Lower leg skin (tissue), 4 donors: ENCODE results near the gene HEATR9. TPM values are rescaled to one million over a fixed set of nuclear protein-coding genes. Genes with fewer than 3 reads are reported as not detected.

Experiments used
- DNase-seq, 2 donors: peaks; one replicate each; pipeline ENCODE4 v3.0.0-alpha.2; 2019; ENCODE audit warnings: low spot score in 2 of 2
- H3K4me3 ChIP-seq: fragments of 200-600 bp; sonication (generic); 2 replicates; pipeline ENCODE4 v1.5.1; 2017; ENCODE audit warnings: mild to moderate bottlenecking, low read depth; ENCODE audit not compliant: poor library complexity, severe bottlenecking
- CTCF ChIP-seq, 3 donors: fragments of 450-650 bp; IDR thresholded peaks; one replicate each; pipeline ENCODE4 v1.5.1; 2016; ENCODE audit warnings: antibody characterized with exemption in 3 of 3, mild to moderate bottlenecking in 3 of 3, moderate library complexity in 2 of 3
- POLR2A ChIP-seq, 2 donors: fragments of 450-650 bp; IDR thresholded peaks; one replicate each; pipeline ENCODE4 v1.6.1; 2016 to 2017; ENCODE audit warnings: antibody characterized with exemption in 2 of 2, mild to moderate bottlenecking in 1 of 2, moderate library complexity in 1 of 2
- WGBS, 2 donors: methylation state at CpG; one replicate each; pipeline ENCODE4 v1.1.5; 2018; 5-methylcytosine and 5-hydroxymethylcytosine counted together
- intact Hi-C: fragments of 100-400 bp; cut with DNase I; formaldehyde crosslinking; loops from one replicate; pipeline ENCODE4 v1.15.0; 2023; ENCODE audit warnings: low total_unique reads
- total RNA-seq, 4 donors: library from RNA; depleted of rRNA; stranded (reverse); fragments of >200 nt; gene quantifications; one replicate each; pipeline ENCODE4 v1.1.0, GENCODE V29; 2016

HEATR9 gene
- total RNA-seq, 4 donors from 2014 or later, result not detected

- no peak overlapping the region for H3K4me3 ChIP-seq
- 75 to 77% methylated on average over 3 of the region's 3 CpGs for WGBS, 2 donors
- TF ChIP-seq POLR2A (IDR thresholded peaks at IDR 0.05), result no peak
- no peak for DNase-seq
- intact Hi-C loops, result no loop called here
Observed at GRCh38 chr17:35865412-35866340, 3.0 kb downstream of the HEATR9 start.

GRCh38 chr17:35864853-35865252 is 3.8 kb downstream of the HEATR9 start:
- H3K4me3 ChIP-seq, result no peak overlapping the region
- TF ChIP-seq CTCF (IDR thresholded peaks at IDR 0.05) (no peak), POLR2A (IDR thresholded peaks at IDR 0.05) (no peak)
- WGBS, 2 donors, result 84 to 94% methylated on average over 7 of the region's 7 CpGs
- intact Hi-C loops, result no loop called here
- no peak for DNase-seq

GRCh38 chr17:35856603-35857002 is 12.1 kb downstream of the HEATR9 start:
- no peak for DNase-seq
- WGBS, 2 donors, result 98 to 100% methylated on average over 2 of the region's 2 CpGs
- intact Hi-C loops, result no loop called here

GRCh38 chr17:35855965-35856364 is 12.7 kb downstream of the HEATR9 start:
- WGBS, 2 donors, result 81 to 82% methylated on average over 5 of the region's 5 CpGs
- no peak for DNase-seq
- TF ChIP-seq POLR2A (IDR thresholded peaks at IDR 0.05) (no peak), CTCF (IDR thresholded peaks at IDR 0.05) (no peak)
- intact Hi-C loops, result no loop called here
- H3K4me3 ChIP-seq, result no peak overlapping the region

More at GRCh38 chr17:35856603-35857002, 12.1 kb downstream of the HEATR9 start:
- TF ChIP-seq POLR2A (IDR thresholded peaks at IDR 0.05) (no peak), CTCF (IDR thresholded peaks at IDR 0.05) (no peak)
- no peak overlapping the region for H3K4me3 ChIP-seq

GRCh38 chr17:35849469-35850348 is 19.0 kb downstream of the HEATR9 start:
- intact Hi-C loops, result no loop called here
- TF ChIP-seq POLR2A (IDR thresholded peaks at IDR 0.05), result no peak
- TF ChIP-seq CTCF (IDR thresholded peaks at IDR 0.05), result peak in 1 of 3 donors; percentile 18
- DNase-seq, result no peak
- H3K4me3 ChIP-seq, result no peak overlapping the region
- WGBS, 2 donors, result 63 to 68% methylated on average over 7 of the region's 7 CpGs
